ENCODE measurements around the gene CRLF3. TPM values are rescaled to one million over a fixed set of nuclear protein-coding genes. Genes with fewer than 3 reads are reported as not detected.

The CRLF3 gene
- total RNA-seq (10 to 100 TPM; 92.7 to 95.0 TPM), polyA plus RNA-seq (100 to 1,000 TPM; 121 to 123 TPM)

GRCh38 chr17:30824356-30825145 lies at the start of gene CRLF3:
Gene CRLF3, minus strand, starts transcription at chr17:30824692. Its CDS starts 41 bp downstream, at chr17:30824651.
- CTCF ChIA-PET (ENCODE audit: partially characterized antibody): interaction anchor here (0.6 to 12.7 kb wide), 16 partner anchors 9 to 486 kb away, joined by 3 to 271 read pairs (median 4); partner anchors contain the start of genes GOSR1 and RNF135
- intact Hi-C loops (cut with micrococcal nuclease): loop anchor here (1.0 to 5.0 kb wide), 7 partner anchors 8 to 493 kb away; no protein-coding TSS in a partner anchor

GRCh38 chr17:30869005-30869404 lies 44.5 kb upstream of the CRLF3 start:
- Histone ChIP-seq H3K27me3 (ENCODE audit: insufficient read depth, low read length) (no peaks in the 10 kb centered on the region), H3K36me3 (ENCODE audit: insufficient read depth, low read length) (no peaks in the 10 kb centered on the region), H3K4me1 (ENCODE audit: insufficient read depth, low read length) (no peaks in the 10 kb centered on the region), H3K4me3 (ENCODE audit: low read length in 2 of 2) (no peak overlapping the region), H3K9me3 (ENCODE audit: control insufficient read depth in 1 of 2, low read length in 2 of 2) (no peaks in the 10 kb centered on the region), H3K27ac (ENCODE audit: low read depth, low read length) (no peak overlapping the region)
- peaks cover 0 to 2% (median under 1%) of the 10 kb centered on the region in 4 donors for H3K4me1 Mint-ChIP-seq
- POLR2A ChIA-PET (ENCODE audit: partially characterized antibody): no interaction called here
- H3K36me3 Mint-ChIP-seq: peaks cover 3 to 19% of the 10 kb centered on the region in 2 donors
- CTCF ChIA-PET (ENCODE audit: partially characterized antibody): no interaction called here
- no peak overlapping the region for H3K4me3 Mint-ChIP-seq
- no peaks in the 10 kb centered on the region for H3K9me3 Mint-ChIP-seq
- intact Hi-C loops (cut with micrococcal nuclease): no loop called here
- no peaks in the 10 kb centered on the region for H3K27me3 Mint-ChIP-seq
- H3K27ac Mint-ChIP-seq: no peak overlapping the region
- no peak for DNase-seq

More at GRCh38 chr17:30824356-30825145, at the start of gene CRLF3:
- Histone ChIP-seq H3K36me3 (ENCODE audit: insufficient read depth, low read length) (no peaks in the 10 kb centered on the region), H3K27me3 (ENCODE audit: insufficient read depth, low read length) (no peaks in the 10 kb centered on the region), H3K9me3 (ENCODE audit: control insufficient read depth in 1 of 2, low read length in 2 of 2) (no peaks in the 10 kb centered on the region), H3K4me1 (ENCODE audit: insufficient read depth, low read length) (peaks cover 44% of the 10 kb centered on the region), H3K4me3 (ENCODE audit: low read length in 2 of 2) (peak within 1 kb of the TSS; percentile 90 to 92), H3K27ac (ENCODE audit: low read depth, low read length) (peak within 1 kb of the TSS; percentile 83)
- Mint-ChIP-seq H3K27me3 (no peaks in the 10 kb centered on the region), H3K36me3 (peaks cover 0 to 20% of the 10 kb centered on the region in 2 donors), H3K4me1 (peaks cover 26 to 45% (median 34%) of the 10 kb centered on the region in 4 donors), H3K9me3 (peaks cover 0 to 2% (median 0%) of the 10 kb centered on the region in 8 donors), H3K4me3 (peak within 1 kb of the TSS; percentile 93 to 100 (median 96)), H3K27ac (peak within 1 kb of the TSS; percentile 81 to 97 (median 94))
- peak; percentile 87 to 93 (median 92) for DNase-seq
- POLR2A ChIA-PET (ENCODE audit: partially characterized antibody): interaction anchor here (0.6 to 11.3 kb wide), 18 partner anchors 11 to 1970 kb away, joined by 3 to 317 read pairs (median 4); partner anchors contain the start of genes ABHD15, ERAL1 and GOSR1

- no peaks in the 10 kb centered on the region for H3K36me3 ChIP-seq (ENCODE audit: insufficient read depth, low read length)
- intact Hi-C loops (cut with micrococcal nuclease): no loop called here
- no peak overlapping the region for H3K4me3 ChIP-seq (ENCODE audit: low read length in 2 of 2)
- Mint-ChIP-seq H3K27ac (no peak overlapping the region), H3K4me1 (no peaks in the 10 kb centered on the region), H3K27me3 (no peaks in the 10 kb centered on the region), H3K4me3 (no peak overlapping the region), H3K9me3 (no peaks in the 10 kb centered on the region), H3K36me3 (peaks cover 7 to 14% of the 10 kb centered on the region in 2 donors)
- no peaks in the 10 kb centered on the region for H3K27me3 ChIP-seq (ENCODE audit: insufficient read depth, low read length)
- H3K9me3 ChIP-seq (ENCODE audit: control insufficient read depth in 1 of 2, low read length in 2 of 2): no peaks in the 10 kb centered on the region
- CTCF ChIA-PET (ENCODE audit: partially characterized antibody): interaction anchor here (1.1 kb wide), 1 partner anchor 93 kb away, joined by 3 read pairs; no protein-coding TSS in a partner anchor
- POLR2A ChIA-PET (ENCODE audit: partially characterized antibody): no interaction called here
- no peaks in the 10 kb centered on the region for H3K4me1 ChIP-seq (ENCODE audit: insufficient read depth, low read length)
- H3K27ac ChIP-seq (ENCODE audit: low read depth, low read length): no peak overlapping the region
- DNase-seq: no peak
These were observed 40.1 kb upstream of the CRLF3 start for GRCh38 chr17:30864636-30865035.

GRCh38 chr17:30858556-30859250 lies 34.2 kb upstream of the CRLF3 start:
- H3K4me3 Mint-ChIP-seq: no peak overlapping the region
- H3K4me1 Mint-ChIP-seq: no peaks in the 10 kb centered on the region
- CTCF ChIA-PET (ENCODE audit: partially characterized antibody): interaction anchor here (1.0 kb wide), 1 partner anchor 18 kb away, joined by 4 read pairs; no protein-coding TSS in a partner anchor
- DNase-seq: no peak
- Histone ChIP-seq H3K27ac (ENCODE audit: low read depth, low read length) (no peak overlapping the region), H3K4me1 (ENCODE audit: insufficient read depth, low read length) (no peaks in the 10 kb centered on the region), H3K9me3 (ENCODE audit: control insufficient read depth in 1 of 2, low read length in 2 of 2) (no peaks in the 10 kb centered on the region), H3K27me3 (ENCODE audit: insufficient read depth, low read length) (no peaks in the 10 kb centered on the region), H3K36me3 (ENCODE audit: insufficient read depth, low read length) (no peaks in the 10 kb centered on the region), H3K4me3 (ENCODE audit: low read length in 2 of 2) (no peak overlapping the region)
- no peak overlapping the region for H3K27ac Mint-ChIP-seq
- intact Hi-C loops (cut with micrococcal nuclease): no loop called here
- peaks cover 2 to 7% of the 10 kb centered on the region in 2 donors for H3K36me3 Mint-ChIP-seq
- POLR2A ChIA-PET (ENCODE audit: partially characterized antibody): no interaction called here
- no peaks in the 10 kb centered on the region for H3K27me3 Mint-ChIP-seq
- no peaks in the 10 kb centered on the region for H3K9me3 Mint-ChIP-seq

- Histone ChIP-seq H3K27ac (ENCODE audit: low read depth, low read length) (no peak overlapping the region), H3K4me1 (ENCODE audit: insufficient read depth, low read length) (no peaks in the 10 kb centered on the region), H3K9me3 (ENCODE audit: control insufficient read depth in 1 of 2, low read length in 2 of 2) (no peaks in the 10 kb centered on the region), H3K36me3 (ENCODE audit: insufficient read depth, low read length) (no peaks in the 10 kb centered on the region), H3K4me3 (ENCODE audit: low read length in 2 of 2) (no peak overlapping the region), H3K27me3 (ENCODE audit: insufficient read depth, low read length) (no peaks in the 10 kb centered on the region)
- no peak overlapping the region for H3K4me3 Mint-ChIP-seq
- POLR2A ChIA-PET (ENCODE audit: partially characterized antibody): no interaction called here
- no peak overlapping the region for H3K27ac Mint-ChIP-seq
- CTCF ChIA-PET (ENCODE audit: partially characterized antibody): interaction anchor here (0.7 kb wide), 2 partner anchors 23 to 260 kb away, joined by 3 read pairs; no protein-coding TSS in a partner anchor
- no peaks in the 10 kb centered on the region for H3K4me1 Mint-ChIP-seq
- peaks cover under 1 to 4% of the 10 kb centered on the region in 2 donors for H3K36me3 Mint-ChIP-seq
- no peaks in the 10 kb centered on the region for H3K27me3 Mint-ChIP-seq
- intact Hi-C loops (cut with micrococcal nuclease): no loop called here
- H3K9me3 Mint-ChIP-seq: no peaks in the 10 kb centered on the region
- no peak for DNase-seq
These were observed 29.7 kb upstream of the CRLF3 start for GRCh38 chr17:30854146-30854545.

GRCh38 chr17:30848021-30848420 lies 23.5 kb upstream of the CRLF3 start:
- Mint-ChIP-seq H3K9me3 (no peaks in the 10 kb centered on the region), H3K27me3 (no peaks in the 10 kb centered on the region), H3K4me1 (no peaks in the 10 kb centered on the region), H3K4me3 (no peak overlapping the region), H3K27ac (no peak overlapping the region), H3K36me3 (peaks cover 0 to 5% of the 10 kb centered on the region in 2 donors)
- Histone ChIP-seq H3K27me3 (ENCODE audit: insufficient read depth, low read length) (no peaks in the 10 kb centered on the region), H3K4me3 (ENCODE audit: low read length in 2 of 2) (no peak overlapping the region), H3K4me1 (ENCODE audit: insufficient read depth, low read length) (no peaks in the 10 kb centered on the region), H3K27ac (ENCODE audit: low read depth, low read length) (no peak overlapping the region), H3K36me3 (ENCODE audit: insufficient read depth, low read length) (no peaks in the 10 kb centered on the region), H3K9me3 (ENCODE audit: control insufficient read depth in 1 of 2, low read length in 2 of 2) (no peaks in the 10 kb centered on the region)
- intact Hi-C loops (cut with micrococcal nuclease): no loop called here
- ChIA-PET POLR2A (ENCODE audit: partially characterized antibody) (no interaction called here), CTCF (ENCODE audit: partially characterized antibody) (interaction anchor here (0.7 kb wide), 1 partner anchor 57 kb away, joined by 3 read pairs; no protein-coding TSS in a partner anchor)
- DNase-seq: no peak

- Mint-ChIP-seq H3K4me3 (no peak overlapping the region), H3K4me1 (no peaks in the 10 kb centered on the region), H3K27ac (no peak overlapping the region), H3K9me3 (no peaks in the 10 kb centered on the region), H3K27me3 (no peaks in the 10 kb centered on the region), H3K36me3 (peaks cover 9 to 10% of the 10 kb centered on the region in 2 donors)
- ChIA-PET CTCF (ENCODE audit: partially characterized antibody) (interaction anchor here (1.2 kb wide), 1 partner anchor 35 kb away, joined by 4 read pairs; no protein-coding TSS in a partner anchor), POLR2A (ENCODE audit: partially characterized antibody) (interaction anchor here (0.8 kb wide), 1 partner anchor 8 kb away, joined by 4 read pairs; the partner anchor contains the start of gene ATAD5)
- DNase-seq: no peak
- Histone ChIP-seq H3K4me3 (ENCODE audit: low read length in 2 of 2) (no peak overlapping the region), H3K27ac (ENCODE audit: low read depth, low read length) (no peak overlapping the region), H3K9me3 (ENCODE audit: control insufficient read depth in 1 of 2, low read length in 2 of 2) (no peaks in the 10 kb centered on the region), H3K4me1 (ENCODE audit: insufficient read depth, low read length) (no peaks in the 10 kb centered on the region), H3K36me3 (ENCODE audit: insufficient read depth, low read length) (no peaks in the 10 kb centered on the region), H3K27me3 (ENCODE audit: insufficient read depth, low read length) (no peaks in the 10 kb centered on the region)
- intact Hi-C loops (cut with micrococcal nuclease): no loop called here
These were observed 16.3 kb upstream of the CRLF3 start for GRCh38 chr17:30840771-30841170.

All from CD4-positive, alpha-beta memory T cell (primary cell).